Hepatocyte (in vitro differentiated cells): ENCODE measurements around the gene TTLL12.

Source experiments
- EZH2phosphoT487 ChIP-seq: fragments of 200-600 bp; sonication (generic); IDR thresholded peaks from one replicate; pipeline ENCODE4 v1.6.1; 2018; ENCODE audit warnings: antibody characterized with exemption, mild to moderate bottlenecking, low read depth, moderate library complexity; ENCODE audit not compliant: unreplicated experiment, severe bottlenecking
- TF ChIP-seq, protein P1 (sequence below): fragments of 200-600 bp; sonication (generic); IDR thresholded peaks from 2 replicates; pipeline ENCODE4 v1.5.1; 2016; ENCODE audit warnings: antibody characterized with exemption, mild to moderate bottlenecking; ENCODE audit not compliant: poor library complexity

DNA sequence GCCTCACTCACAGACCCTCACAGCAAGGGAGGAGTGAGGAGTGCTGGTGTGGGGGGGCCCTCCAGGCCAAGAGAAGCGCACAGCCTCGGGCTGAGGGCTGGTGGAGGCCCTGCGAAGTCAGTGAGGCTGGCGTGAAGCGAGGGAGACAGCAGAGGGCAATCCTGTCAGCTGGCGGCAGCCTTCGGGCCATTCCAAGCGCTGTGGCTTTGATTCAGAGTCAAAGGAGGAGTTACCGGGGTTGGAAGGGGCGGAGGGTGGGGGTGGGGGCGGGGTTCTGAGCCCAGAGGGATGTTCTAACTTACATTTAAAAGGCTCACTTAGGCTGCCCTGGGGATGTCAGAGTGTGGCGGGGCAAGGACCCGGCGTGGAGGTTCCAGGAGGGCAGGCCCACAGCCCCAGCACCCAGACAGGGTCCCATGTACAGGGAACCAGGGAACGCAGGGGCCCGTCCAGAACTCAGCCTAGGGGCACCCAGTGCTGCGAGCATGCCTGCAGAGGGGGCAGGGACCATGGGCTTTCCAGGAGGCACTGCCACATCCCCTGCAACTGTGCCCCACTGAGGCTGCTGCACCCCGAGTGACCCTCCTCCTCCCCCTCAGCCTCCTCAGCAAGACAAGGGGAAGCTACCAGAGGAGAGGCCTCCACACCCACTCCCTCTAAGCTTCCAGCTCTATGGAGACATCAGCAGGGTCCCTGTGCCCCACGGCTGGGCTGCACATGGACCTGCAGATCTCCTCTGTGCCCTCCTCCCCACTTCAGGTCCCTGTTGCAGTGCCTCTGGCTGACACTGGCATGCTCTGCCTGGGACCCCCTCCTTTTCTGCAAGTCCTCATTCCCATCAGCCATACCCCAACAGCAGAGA is 39.7 kb upstream of the TTLL12 start:
- TF ChIP-seq, protein P1, sequence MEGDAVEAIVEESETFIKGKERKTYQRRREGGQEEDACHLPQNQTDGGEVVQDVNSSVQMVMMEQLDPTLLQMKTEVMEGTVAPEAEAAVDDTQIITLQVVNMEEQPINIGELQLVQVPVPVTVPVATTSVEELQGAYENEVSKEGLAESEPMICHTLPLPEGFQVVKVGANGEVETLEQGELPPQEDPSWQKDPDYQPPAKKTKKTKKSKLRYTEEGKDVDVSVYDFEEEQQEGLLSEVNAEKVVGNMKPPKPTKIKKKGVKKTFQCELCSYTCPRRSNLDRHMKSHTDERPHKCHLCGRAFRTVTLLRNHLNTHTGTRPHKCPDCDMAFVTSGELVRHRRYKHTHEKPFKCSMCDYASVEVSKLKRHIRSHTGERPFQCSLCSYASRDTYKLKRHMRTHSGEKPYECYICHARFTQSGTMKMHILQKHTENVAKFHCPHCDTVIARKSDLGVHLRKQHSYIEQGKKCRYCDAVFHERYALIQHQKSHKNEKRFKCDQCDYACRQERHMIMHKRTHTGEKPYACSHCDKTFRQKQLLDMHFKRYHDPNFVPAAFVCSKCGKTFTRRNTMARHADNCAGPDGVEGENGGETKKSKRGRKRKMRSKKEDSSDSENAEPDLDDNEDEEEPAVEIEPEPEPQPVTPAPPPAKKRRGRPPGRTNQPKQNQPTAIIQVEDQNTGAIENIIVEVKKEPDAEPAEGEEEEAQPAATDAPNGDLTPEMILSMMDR: peak; percentile 17
- TF ChIP-seq EZH2phosphoT487: no peak
